ENCODE measurements around the gene LRMDA.

- TF ChIP-seq CTCF (IDR thresholded peaks at IDR 0.05; ENCODE audit: insufficient read depth, low read length, poor library complexity, severe bottlenecking) (no peak), EZH2phosphoT487 (conservative IDR thresholded peaks at IDR 0.05; ENCODE audit: low read length) (no peak)
Measured at GRCh38 chr10:75492173-75492925, 60.9 kb downstream of the LRMDA start.

Data from SU-DHL-6 (cell line).